ENCODE data around the gene CHAT.
"Not testable (repeated sequence)": the region's sequence is repeated elsewhere in the genome, so short reads cannot be mapped to it uniquely, and the experiment has no call there.

GRCh38 chr10:49682449-49682848, 68.6 kb downstream of the CHAT start:
- TF ChIP-seq, protein P1, sequence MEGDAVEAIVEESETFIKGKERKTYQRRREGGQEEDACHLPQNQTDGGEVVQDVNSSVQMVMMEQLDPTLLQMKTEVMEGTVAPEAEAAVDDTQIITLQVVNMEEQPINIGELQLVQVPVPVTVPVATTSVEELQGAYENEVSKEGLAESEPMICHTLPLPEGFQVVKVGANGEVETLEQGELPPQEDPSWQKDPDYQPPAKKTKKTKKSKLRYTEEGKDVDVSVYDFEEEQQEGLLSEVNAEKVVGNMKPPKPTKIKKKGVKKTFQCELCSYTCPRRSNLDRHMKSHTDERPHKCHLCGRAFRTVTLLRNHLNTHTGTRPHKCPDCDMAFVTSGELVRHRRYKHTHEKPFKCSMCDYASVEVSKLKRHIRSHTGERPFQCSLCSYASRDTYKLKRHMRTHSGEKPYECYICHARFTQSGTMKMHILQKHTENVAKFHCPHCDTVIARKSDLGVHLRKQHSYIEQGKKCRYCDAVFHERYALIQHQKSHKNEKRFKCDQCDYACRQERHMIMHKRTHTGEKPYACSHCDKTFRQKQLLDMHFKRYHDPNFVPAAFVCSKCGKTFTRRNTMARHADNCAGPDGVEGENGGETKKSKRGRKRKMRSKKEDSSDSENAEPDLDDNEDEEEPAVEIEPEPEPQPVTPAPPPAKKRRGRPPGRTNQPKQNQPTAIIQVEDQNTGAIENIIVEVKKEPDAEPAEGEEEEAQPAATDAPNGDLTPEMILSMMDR (IDR thresholded peaks at IDR 0.05; ENCODE audit: poor library complexity, severe bottlenecking) = not testable (repeated sequence)
- TF ChIP-seq EZH2 (IDR thresholded peaks at IDR 0.05; ENCODE audit: borderline replicate concordance, insufficient read depth, low read length, poor library complexity, severe bottlenecking); RAD21 (conservative IDR thresholded peaks at IDR 0.05); REST (IDR thresholded peaks at IDR 0.05; ENCODE audit: borderline replicate concordance); SMC3 (conservative IDR thresholded peaks at IDR 0.05; ENCODE audit: poor library complexity); TAF1 (IDR thresholded peaks at IDR 0.05; ENCODE audit: low read depth); MXI1 (conservative IDR thresholded peaks at IDR 0.05; ENCODE audit: poor library complexity, severe bottlenecking): not testable (repeated sequence)

All from neural cell (in vitro differentiated cells).